Adrenal gland (tissue), 12 donors: ENCODE data around the gene ZNF618. TPM values are rescaled to one million over a fixed set of nuclear protein-coding genes. Genes with fewer than 3 reads are reported as not detected.

Experiments used
- DNase-seq, 7 donors: peaks; one replicate each; pipeline ENCODE4 v3.0.0-alpha.2; 2019 to 2020
- H3K27ac ChIP-seq, 5 donors: fragments of 200-600 bp; sonication (generic) in 4 of 5; 1 replicate in 3 of 5; 2 replicates in 2 of 5; pipeline versions ENCODE4 v1.5.1 to v1.8.0; 2016 to 2020; ENCODE audit warnings: mild to moderate bottlenecking in 1 of 5
- H3K27me3 ChIP-seq: fragments of 200-600 bp; 2 replicates; pipeline ENCODE4 v1.8.0; 2021
- H3K36me3 ChIP-seq, 2 donors: fragments of 200-600 bp; replicated peaks in 1 of 2; 1 replicate in 1 of 2; 2 replicates in 1 of 2; pipeline versions ENCODE4 v1.5.1 to v1.8.0; 2018 to 2022
- H3K4me1 ChIP-seq, 2 donors: fragments of 200-600 bp; replicated peaks in 1 of 2; 1 replicate in 1 of 2; 2 replicates in 1 of 2; pipeline versions ENCODE4 v1.5.1 to v1.8.0; 2018 to 2021
- H3K4me3 ChIP-seq, 4 donors: fragments of 200-600 bp; sonication (generic) in 3 of 4; one replicate each; pipeline ENCODE4 v1.5.1; 2016 to 2018
- H3K9me3 ChIP-seq, 3 donors: fragments of 200-600 bp; sonication (generic) in 1 of 3; replicated peaks in 1 of 3; 1 replicate in 2 of 3; 2 replicates in 1 of 3; pipeline versions ENCODE4 v1.5.1 to v1.8.0; 2016 to 2021
- POLR2A ChIP-seq, 2 donors: fragments of 450-650 bp; IDR thresholded peaks; one replicate each; pipeline ENCODE4 v1.6.1; 2017; ENCODE audit warnings: antibody characterized with exemption in 2 of 2, mild to moderate bottlenecking in 2 of 2, moderate library complexity in 1 of 2
- WGBS, 4 donors: extraction: QIAGEN DNeasy Blood & Tissue Kit in 2 of 4; methylation state at CpG; one replicate each; pipeline versions ENCODE4 v1.1.5 to v1.1.7; 2013 to 2017; 5-methylcytosine and 5-hydroxymethylcytosine counted together
- intact Hi-C, 2 donors: fragments of 100-400 bp; cut with DNase I; formaldehyde crosslinking; loops; one replicate each; pipeline versions ENCODE4 v1.14.1 to v1.15.0; 2022 to 2023
- polyA plus RNA-seq, 3 donors: library from polyadenylated mRNA; stranded (reverse); fragments of 200-250 nt in 2 of 3; fragments of 350-450 nt in 1 of 3; fragmentation: Illumina TruSeq in 1 of 3; extraction: RNeasy Lipid Tissue Mini Kit (QIAGEN cat#74804) in 1 of 3; gene quantifications; one replicate each; pipeline ENCODE4 v1.2.3, GENCODE V29; 2013 to 2014
- total RNA-seq, 9 donors: library from RNA; depleted of rRNA in 4 of 9; stranded (reverse); fragments of >200 nt in 4 of 9; fragments of 120-200 nt in 1 of 9; fragmentation: NEBNext Ultra II Directional in 1 of 9; extraction: Animal tissue kit (Norgen Biotek cat#: 25700) in 1 of 9; gene quantifications; one replicate each; pipeline versions ENCODE4 v1.1.0 to v1.2.4, GENCODE V29; 2013 to 2023
- TF ChIP-seq, protein P1 (sequence below), 6 experiments: fragments of 450-650 bp in 4 of 6; fragments of 200-600 bp in 2 of 6; sonication (generic) in 1 of 6; IDR thresholded peaks; 1 replicate in 5 of 6; 2 replicates in 1 of 6; pipeline versions ENCODE4 v1.5.1 to v1.8.0; 2016 to 2021; ENCODE audit warnings: antibody characterized with exemption in 6 of 6, mild to moderate bottlenecking in 2 of 6, moderate library complexity in 1 of 6
- donor health status: healthy with polysubstance abuse.
- donor health status: Bipolar disorder and iron deficiency.
- donor health status: DM: yes; HTN: yes; CAD: no.
- donor health status: DM: no; HTN: no; CAD: no.
- donor health status: DM: no; HTN: no; CAD: no.
- donor health status: DM: yes; HTN: yes; CAD: no.

ZNF618 gene
- total and polyA plus RNA-seq, 12 donors = 4.5 to 21.3 (median 9.9) TPM

- DNase-seq = no peak
- TF ChIP-seq POLR2A (IDR thresholded peaks at IDR 0.05) = no peak
- no peaks in the 10 kb centered on the region for H3K9me3 ChIP-seq
- peaks cover 0 to 6% of the 10 kb centered on the region in 2 donors for H3K4me1 ChIP-seq
- no peak overlapping the region for H3K4me3 ChIP-seq
- H3K36me3 ChIP-seq = no peaks in the 10 kb centered on the region
- peaks cover 7% of the 10 kb centered on the region for H3K27me3 ChIP-seq
- 73 to 95% (median 86%) methylated on average over 4 of the region's 4 CpGs for WGBS, 4 donors
- intact Hi-C loops = no loop called here
- H3K27ac ChIP-seq = no peak overlapping the region
Observed at GRCh38 chr9:114093031-114093471, 216.9 kb downstream of the ZNF618 start.

GRCh38 chr9:114093761-114094505, 217.8 kb downstream of the ZNF618 start:
- H3K27ac ChIP-seq = no peak overlapping the region
- peaks cover 9% of the 10 kb centered on the region for H3K27me3 ChIP-seq
- no peak overlapping the region for H3K4me3 ChIP-seq
- DNase-seq = no peak
- 94 to 96% (median 95%) methylated on average over 6 to 9 of the region's 9 CpGs for WGBS, 4 donors
- TF ChIP-seq, protein P1, sequence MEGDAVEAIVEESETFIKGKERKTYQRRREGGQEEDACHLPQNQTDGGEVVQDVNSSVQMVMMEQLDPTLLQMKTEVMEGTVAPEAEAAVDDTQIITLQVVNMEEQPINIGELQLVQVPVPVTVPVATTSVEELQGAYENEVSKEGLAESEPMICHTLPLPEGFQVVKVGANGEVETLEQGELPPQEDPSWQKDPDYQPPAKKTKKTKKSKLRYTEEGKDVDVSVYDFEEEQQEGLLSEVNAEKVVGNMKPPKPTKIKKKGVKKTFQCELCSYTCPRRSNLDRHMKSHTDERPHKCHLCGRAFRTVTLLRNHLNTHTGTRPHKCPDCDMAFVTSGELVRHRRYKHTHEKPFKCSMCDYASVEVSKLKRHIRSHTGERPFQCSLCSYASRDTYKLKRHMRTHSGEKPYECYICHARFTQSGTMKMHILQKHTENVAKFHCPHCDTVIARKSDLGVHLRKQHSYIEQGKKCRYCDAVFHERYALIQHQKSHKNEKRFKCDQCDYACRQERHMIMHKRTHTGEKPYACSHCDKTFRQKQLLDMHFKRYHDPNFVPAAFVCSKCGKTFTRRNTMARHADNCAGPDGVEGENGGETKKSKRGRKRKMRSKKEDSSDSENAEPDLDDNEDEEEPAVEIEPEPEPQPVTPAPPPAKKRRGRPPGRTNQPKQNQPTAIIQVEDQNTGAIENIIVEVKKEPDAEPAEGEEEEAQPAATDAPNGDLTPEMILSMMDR (IDR thresholded peaks at IDR 0.05) = no peak
- no peak for TF ChIP-seq POLR2A (IDR thresholded peaks at IDR 0.05)
- no peaks in the 10 kb centered on the region for H3K36me3 ChIP-seq
- intact Hi-C loops = no loop called here
- peaks cover 0 to 8% of the 10 kb centered on the region in 2 donors for H3K4me1 ChIP-seq
- no peaks in the 10 kb centered on the region for H3K9me3 ChIP-seq

- Histone ChIP-seq H3K36me3 (no peaks in the 10 kb centered on the region), H3K9me3 (no peaks in the 10 kb centered on the region), H3K4me1 (peaks cover 0 to 8% of the 10 kb centered on the region in 2 donors), H3K27me3 (peaks cover 10% of the 10 kb centered on the region), H3K27ac (no peak overlapping the region), H3K4me3 (no peak overlapping the region)
- intact Hi-C loops = no loop called here
- no peak for DNase-seq
- 95 to 97% (median 96%) methylated on average over 8 to 12 of the region's 12 CpGs for WGBS, 4 donors
- TF ChIP-seq, protein P1 (IDR thresholded peaks at IDR 0.05) = no peak
- TF ChIP-seq POLR2A (IDR thresholded peaks at IDR 0.05) = no peak
Observed at GRCh38 chr9:114094971-114095370, 218.9 kb downstream of the ZNF618 start.

DNA sequence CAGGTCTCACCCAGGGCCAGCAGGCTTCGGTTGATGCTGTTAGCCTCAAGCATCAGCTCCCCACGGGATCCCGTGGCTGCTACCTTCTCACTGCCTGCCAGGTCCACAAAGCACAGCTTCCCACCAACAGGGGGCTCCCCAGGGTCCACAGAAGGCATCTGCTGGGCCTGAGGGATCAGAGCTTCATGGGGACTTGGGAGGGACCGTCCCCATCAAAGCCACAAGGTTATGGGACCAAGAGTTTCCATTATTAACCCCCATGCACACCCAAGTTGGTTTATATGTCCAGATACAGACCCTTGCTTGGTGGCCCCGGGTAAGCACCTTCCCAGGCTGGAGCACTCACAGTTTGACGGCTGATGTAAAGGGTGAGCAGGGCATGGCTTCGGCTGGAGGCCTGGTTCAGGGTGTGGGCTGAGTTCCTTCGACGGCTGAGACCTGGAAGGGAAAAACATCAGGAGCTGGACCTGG, 220.0 kb downstream of the ZNF618 start:
- Histone ChIP-seq H3K27ac (no peak overlapping the region), H3K9me3 (no peaks in the 10 kb centered on the region), H3K4me3 (no peak overlapping the region), H3K36me3 (no peaks in the 10 kb centered on the region), H3K4me1 (peaks cover 0 to 8% of the 10 kb centered on the region in 2 donors), H3K27me3 (peaks cover 10% of the 10 kb centered on the region)
- TF ChIP-seq, protein P1 (IDR thresholded peaks at IDR 0.05) = no peak
- no peak for TF ChIP-seq POLR2A (IDR thresholded peaks at IDR 0.05)
- no peak for DNase-seq
- 87 to 95% (median 90%) methylated on average over 8 to 9 of the region's 9 CpGs for WGBS, 4 donors
- intact Hi-C loops = no loop called here
